22Rv1 (cell line): Measurements from ENCODE around the gene FGF18.
"Not testable (repeated sequence)": the region's sequence is repeated elsewhere in the genome, so short reads cannot be mapped to it uniquely, and the experiment has no call there.

Experiments
- CTCF ChIP-seq: fragments of 450-650 bp; IDR thresholded peaks from 2 replicates; pipeline ENCODE4 v1.5.1; 2017; ENCODE audit warnings: mild to moderate bottlenecking
- ZFX ChIP-seq: fragments of 450-650 bp; IDR thresholded peaks from 2 replicates; pipeline ENCODE4 v1.6.1; 2017; ENCODE audit warnings: antibody characterized with exemption, borderline replicate concordance

- TF ChIP-seq CTCF, ZFX: not testable (repeated sequence)
Observed at GRCh38 chr5:171402751-171403150, 16.7 kb upstream of the FGF18 start.
